NCI-H1417 (cell line): Measurements from ENCODE around the gene DHX57.
A peak's percentile ranks its signal among the peaks of the same experiment; 100 is the strongest.

Source experiments
- DNase-seq, 3 experiments: peaks; one replicate each; lab custom pipeline; 2025; lab: John Stamatoyannopoulos, UW

DHX57 gene

GRCh38 chr2:38750011-38750890 is 125.5 kb downstream of the DHX57 start:
- peak in 2 of 3 experiments; percentile 63 to 81 for DNase-seq

GRCh38 chr2:38748943-38749804 is 126.6 kb downstream of the DHX57 start:
- DNase-seq = peak in 1 of 3 experiments; percentile 55

GRCh38 chr2:38748391-38748790 is 127.3 kb downstream of the DHX57 start:
- DNase-seq = no peak

- no peak for DNase-seq
These were observed 127.9 kb downstream of the DHX57 start for GRCh38 chr2:38747819-38748218.
